Activated T-helper 17 cell treated with anti-CD3 and anti-CD28 coated beads, Interleukin-2, amount 50 U/mL, for 72 hours (primary cell): Measurements from ENCODE around the gene WDR81. TPM values are rescaled to one million over a fixed set of nuclear protein-coding genes. Genes with fewer than 3 reads are reported as not detected.
A peak's percentile ranks its signal among the peaks of the same experiment; 100 is the strongest.
"Not testable (repeated sequence)": the region's sequence is repeated elsewhere in the genome, so short reads cannot be mapped to it uniquely, and the experiment has no call there.

Experiments used
- ATAC-seq: fragments of 150-1000 bp; cut with Tn5 transposase; replicated peaks from 2 replicates; pipeline ENCODE4 v1.10.0; 2021; ENCODE audit warnings: mild to moderate bottlenecking, moderate library complexity
- H3K27ac Mint-ChIP-seq: one replicate; pipeline ENCODE4 v1.8.0; 2022; ENCODE audit warnings: mixed read lengths
- H3K27me3 Mint-ChIP-seq: one replicate; pipeline ENCODE4 v1.8.0; 2022; ENCODE audit warnings: mixed read lengths
- H3K36me3 Mint-ChIP-seq: one replicate; pipeline ENCODE4 v1.8.0; 2022; ENCODE audit warnings: low read depth, mild to moderate bottlenecking, mixed read lengths
- H3K4me1 Mint-ChIP-seq: one replicate; pipeline ENCODE4 v1.8.0; 2022; ENCODE audit warnings: mixed read lengths
- H3K4me3 Mint-ChIP-seq: one replicate; pipeline ENCODE4 v1.8.0; 2022; ENCODE audit warnings: mild to moderate bottlenecking, mixed read lengths
- H3K9me3 Mint-ChIP-seq: one replicate; pipeline ENCODE4 v1.8.0; 2022; ENCODE audit warnings: mixed read lengths
- total RNA-seq, 2 donors: library from RNA; stranded (reverse); gene quantifications; one replicate each; pipeline ENCODE4 v1.2.3, GENCODE V29; 2022

The WDR81 gene
- total RNA-seq, 2 donors from 2014 or later = 13.2 to 20.2 TPM

GRCh38 chr17:1746975-1747543 is 22.6 kb downstream of the WDR81 start:
- H3K27me3 Mint-ChIP-seq = no peaks in the 10 kb centered on the region
- H3K27ac Mint-ChIP-seq = no peak overlapping the region
- no peaks in the 10 kb centered on the region for H3K36me3 Mint-ChIP-seq
- ATAC-seq = no peak
- H3K4me3 Mint-ChIP-seq = no peak overlapping the region
- no peaks in the 10 kb centered on the region for H3K9me3 Mint-ChIP-seq
- H3K4me1 Mint-ChIP-seq = no peaks in the 10 kb centered on the region

DNA sequence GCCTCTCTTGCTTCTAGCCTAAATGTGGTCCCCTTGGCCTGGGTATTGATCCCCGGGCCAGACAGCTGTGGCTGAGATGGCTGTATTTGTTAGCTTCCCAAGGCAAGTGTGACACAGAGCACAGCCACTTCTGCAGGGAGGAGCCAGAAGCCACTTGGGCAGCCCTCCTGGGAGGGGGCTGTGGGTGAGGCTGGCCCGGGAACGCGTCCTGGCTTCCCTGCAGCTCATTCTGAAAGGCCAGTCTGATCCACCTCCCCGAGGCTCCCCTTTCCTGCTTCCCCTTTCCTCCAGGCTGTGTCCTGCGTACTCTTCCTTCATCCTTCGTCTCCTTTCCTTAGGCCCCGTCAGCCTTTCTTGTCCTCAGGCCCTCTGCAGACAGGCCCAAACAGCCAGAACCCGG is 26.1 kb downstream of the WDR81 start:
- Mint-ChIP-seq H3K4me3 (no peak overlapping the region), H3K9me3 (no peaks in the 10 kb centered on the region), H3K27me3 (no peaks in the 10 kb centered on the region), H3K27ac (no peak overlapping the region), H3K4me1 (no peaks in the 10 kb centered on the region), H3K36me3 (no peaks in the 10 kb centered on the region)
- no peak for ATAC-seq

- H3K27me3 Mint-ChIP-seq = no peaks in the 10 kb centered on the region
- H3K36me3 Mint-ChIP-seq = no peaks in the 10 kb centered on the region
- no peaks in the 10 kb centered on the region for H3K4me1 Mint-ChIP-seq
- H3K4me3 Mint-ChIP-seq = no peak overlapping the region
- H3K27ac Mint-ChIP-seq = no peak overlapping the region
- H3K9me3 Mint-ChIP-seq = no peaks in the 10 kb centered on the region
- ATAC-seq = no peak
Observed at GRCh38 chr17:1752425-1753262, 28.1 kb downstream of the WDR81 start.

DNA sequence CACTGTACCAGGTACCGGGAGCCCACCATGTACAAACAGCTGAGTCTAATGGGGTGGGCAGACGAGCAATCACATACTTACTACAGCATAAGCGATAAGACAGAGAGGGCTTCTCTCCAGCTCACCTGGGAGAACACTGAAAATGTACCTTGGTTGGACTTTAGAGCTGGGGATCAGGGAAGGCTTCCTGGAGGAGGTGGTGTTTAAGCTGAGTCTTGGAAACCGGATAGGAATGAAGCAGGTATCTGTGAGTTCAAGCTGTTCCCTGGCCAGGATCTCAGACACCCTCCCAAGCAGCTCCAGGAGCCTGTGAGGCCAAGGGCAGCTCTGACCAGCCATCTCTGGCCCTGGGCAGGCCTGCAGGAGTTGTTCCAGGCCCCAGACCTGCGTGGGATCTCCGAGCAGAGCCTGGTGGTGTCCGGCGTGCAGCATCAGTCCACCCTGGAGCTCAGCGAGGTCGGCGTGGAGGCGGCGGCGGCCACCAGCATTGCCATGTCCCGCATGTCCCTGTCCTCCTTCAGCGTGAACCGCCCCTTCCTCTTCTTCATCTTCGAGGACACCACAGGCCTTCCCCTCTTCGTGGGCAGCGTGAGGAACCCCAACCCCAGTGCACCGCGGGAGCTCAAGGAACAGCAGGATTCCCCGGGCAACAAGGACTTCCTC is 29.4 kb downstream of the WDR81 start:
- Mint-ChIP-seq H3K27me3 (no peaks in the 10 kb centered on the region), H3K36me3 (no peaks in the 10 kb centered on the region), H3K4me1 (no peaks in the 10 kb centered on the region), H3K27ac (no peak overlapping the region), H3K4me3 (no peak overlapping the region), H3K9me3 (no peaks in the 10 kb centered on the region)
- no peak for ATAC-seq

GRCh38 chr17:1754430-1755112 is 30.1 kb downstream of the WDR81 start:
- H3K9me3 Mint-ChIP-seq = no peaks in the 10 kb centered on the region
- H3K27ac Mint-ChIP-seq = no peak overlapping the region
- no peak for ATAC-seq
- no peaks in the 10 kb centered on the region for H3K27me3 Mint-ChIP-seq
- H3K36me3 Mint-ChIP-seq = no peaks in the 10 kb centered on the region
- no peak overlapping the region for H3K4me3 Mint-ChIP-seq
- H3K4me1 Mint-ChIP-seq = no peaks in the 10 kb centered on the region

- H3K9me3 Mint-ChIP-seq = no peaks in the 10 kb centered on the region
- no peak overlapping the region for H3K4me3 Mint-ChIP-seq
- no peak for ATAC-seq
- H3K4me1 Mint-ChIP-seq = no peaks in the 10 kb centered on the region
- no peaks in the 10 kb centered on the region for H3K36me3 Mint-ChIP-seq
- no peaks in the 10 kb centered on the region for H3K27me3 Mint-ChIP-seq
- no peak overlapping the region for H3K27ac Mint-ChIP-seq
Observed at GRCh38 chr17:1755252-1755826, 30.8 kb downstream of the WDR81 start.

DNA sequence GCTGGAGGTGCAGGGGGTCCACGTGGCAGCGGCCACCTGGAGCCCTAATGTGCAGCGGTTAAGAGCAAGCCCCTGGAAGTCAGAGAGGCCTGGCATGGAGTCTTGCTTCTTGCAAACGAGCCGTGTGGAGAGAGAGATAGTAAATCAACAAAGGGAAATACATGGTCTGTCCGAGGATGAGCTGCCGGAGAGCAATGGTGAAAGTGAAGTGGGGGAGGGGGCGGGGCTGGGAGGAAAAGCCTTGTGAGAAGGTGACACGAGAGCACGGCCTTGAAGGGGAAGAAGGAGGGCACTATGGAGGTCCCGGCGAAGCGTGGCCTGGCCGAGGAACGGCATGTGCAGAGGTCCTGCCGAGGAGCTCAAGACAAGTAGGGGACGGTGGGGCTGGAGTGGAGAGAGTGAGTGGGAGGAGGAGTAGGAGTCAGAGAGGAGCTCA is 31.3 kb downstream of the WDR81 start:
- Mint-ChIP-seq H3K4me1 (no peaks in the 10 kb centered on the region), H3K27ac (no peak overlapping the region), H3K9me3 (no peaks in the 10 kb centered on the region), H3K36me3 (no peaks in the 10 kb centered on the region), H3K4me3 (no peak overlapping the region), H3K27me3 (no peaks in the 10 kb centered on the region)
- no peak for ATAC-seq

GRCh38 chr17:1758807-1759206 is 34.3 kb downstream of the WDR81 start:
- no peaks in the 10 kb centered on the region for H3K9me3 Mint-ChIP-seq
- no peaks in the 10 kb centered on the region for H3K27me3 Mint-ChIP-seq
- no peak for ATAC-seq
- no peak overlapping the region for H3K4me3 Mint-ChIP-seq
- no peaks in the 10 kb centered on the region for H3K36me3 Mint-ChIP-seq
- no peak overlapping the region for H3K27ac Mint-ChIP-seq
- H3K4me1 Mint-ChIP-seq = peaks cover 9% of the 10 kb centered on the region

DNA sequence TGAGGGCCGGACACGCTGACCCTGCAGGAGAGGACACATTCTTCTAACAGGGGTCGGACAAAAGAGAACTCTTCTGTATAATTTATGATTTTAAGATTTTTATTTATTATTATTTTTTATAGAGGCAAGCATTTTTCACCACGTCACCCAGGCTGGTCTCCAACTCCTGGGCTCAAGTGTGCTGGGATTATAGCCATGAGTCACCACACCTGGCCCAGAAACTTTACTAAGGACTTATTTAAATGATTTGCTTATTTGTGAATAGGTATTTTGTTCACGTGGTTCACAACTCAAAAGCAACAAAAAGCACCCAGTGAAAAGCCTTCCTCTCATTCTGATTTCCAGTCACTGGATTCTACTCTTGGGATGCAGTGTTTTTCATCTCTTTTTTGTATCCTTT is 35.0 kb downstream of the WDR81 start:
- Mint-ChIP-seq H3K4me1 (peaks cover 13% of the 10 kb centered on the region), H3K27me3 (no peaks in the 10 kb centered on the region), H3K27ac (no peak overlapping the region), H3K36me3 (no peaks in the 10 kb centered on the region), H3K9me3 (no peaks in the 10 kb centered on the region), H3K4me3 (no peak overlapping the region)
- no peak for ATAC-seq

GRCh38 chr17:1762233-1762900 is 37.9 kb downstream of the WDR81 start:
- peak overlapping the region; percentile 12 for H3K4me3 Mint-ChIP-seq
- no peak overlapping the region for H3K27ac Mint-ChIP-seq
- H3K9me3 Mint-ChIP-seq = no peaks in the 10 kb centered on the region
- ATAC-seq = no peak
- H3K4me1 Mint-ChIP-seq = peaks cover 14% of the 10 kb centered on the region
- H3K36me3 Mint-ChIP-seq = no peaks in the 10 kb centered on the region
- H3K27me3 Mint-ChIP-seq = no peaks in the 10 kb centered on the region

DNA sequence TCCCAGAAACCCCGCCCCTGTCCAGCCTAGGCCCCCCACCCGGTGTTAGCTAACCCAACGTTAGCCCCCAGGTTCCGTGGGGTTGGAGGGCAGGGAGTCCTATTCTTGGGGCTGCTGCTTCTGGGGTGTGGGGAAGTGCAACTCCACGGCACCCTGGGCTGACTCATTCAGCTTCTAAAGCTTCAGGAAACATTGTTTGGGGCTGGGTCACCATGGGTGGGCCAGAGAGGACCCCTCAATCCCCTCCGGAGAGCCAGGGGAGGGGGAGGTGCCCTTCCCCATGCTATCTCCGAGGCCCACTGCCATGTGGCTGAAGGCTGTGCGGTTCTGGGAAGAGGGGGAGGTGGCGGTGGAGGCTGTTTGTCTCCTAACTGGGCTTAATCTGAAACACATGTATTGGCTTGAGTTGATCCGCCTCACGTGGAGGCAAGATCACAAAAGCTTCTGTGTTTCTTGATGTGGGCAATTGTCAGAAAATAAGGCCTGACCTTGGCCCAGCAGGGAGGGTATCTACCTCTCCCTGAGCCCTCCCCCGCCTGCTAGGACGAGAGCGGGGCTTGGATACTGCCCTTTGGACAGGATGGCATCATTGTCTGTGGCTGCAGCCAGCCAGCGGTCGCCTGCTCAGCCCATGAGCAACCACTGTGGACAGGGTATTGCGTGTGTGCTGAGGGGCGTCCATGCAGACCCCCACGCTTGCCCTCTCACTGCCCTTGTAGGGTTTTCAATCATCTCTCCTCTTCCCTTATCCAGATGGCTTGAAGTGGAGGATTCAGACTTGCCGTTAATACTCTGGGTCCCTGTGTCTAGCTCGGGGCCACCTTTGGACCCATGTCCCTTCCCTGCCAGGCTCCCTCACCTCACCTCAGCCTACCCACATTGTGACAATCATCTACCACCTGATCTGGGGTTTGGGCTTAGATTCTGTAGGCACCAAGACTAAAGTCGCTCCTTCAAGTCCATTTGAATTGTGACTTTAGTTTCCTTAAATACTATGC is 38.7 kb downstream of the WDR81 start:
- Mint-ChIP-seq H3K27me3 (no peaks in the 10 kb centered on the region), H3K27ac (peak overlapping the region; percentile 12), H3K36me3 (no peaks in the 10 kb centered on the region), H3K4me1 (peaks cover 14% of the 10 kb centered on the region), H3K4me3 (peak overlapping the region; percentile 33), H3K9me3 (no peaks in the 10 kb centered on the region)
- no peak for ATAC-seq

- Mint-ChIP-seq H3K4me3 (peak overlapping the region; percentile 33), H3K4me1 (peaks cover 14% of the 10 kb centered on the region), H3K27me3 (no peaks in the 10 kb centered on the region), H3K27ac (peak overlapping the region; percentile 12), H3K9me3 (no peaks in the 10 kb centered on the region), H3K36me3 (no peaks in the 10 kb centered on the region)
- ATAC-seq = peak; percentile 79
Observed at GRCh38 chr17:1764284-1764683, 39.8 kb downstream of the WDR81 start.

GRCh38 chr17:1764705-1765104 is 40.2 kb downstream of the WDR81 start:
- not testable (repeated sequence) for H3K9me3 Mint-ChIP-seq, H3K27me3 Mint-ChIP-seq, ATAC-seq, H3K36me3 Mint-ChIP-seq
- Mint-ChIP-seq H3K4me1 (peaks cover 14% of the 10 kb centered on the region), H3K27ac (peak overlapping the region; percentile 12), H3K4me3 (peak overlapping the region; percentile 33)
